Thoracic aorta (tissue), 2 donors: ENCODE results near the gene NAA20. TPM values are rescaled to one million over a fixed set of nuclear protein-coding genes. Genes with fewer than 3 reads are reported as not detected.

Experiments
- ATAC-seq: fragments of 150-250 bp; one replicate; pipeline ENCODE4 v1.8.0; 2017; ENCODE audit warnings: low read depth; ENCODE audit not compliant: insufficient number of reproducible peaks, low FRiP score
- DNase-seq: peaks from one replicate; pipeline ENCODE4 v3.0.0-alpha.2; 2020; ENCODE audit warnings: low spot score
- H3K27ac ChIP-seq, 2 donors: fragments of 200-600 bp; sonication (generic); 1 replicate in 1 of 2; 2 replicates in 1 of 2; pipeline ENCODE4 v1.5.1; 2016; ENCODE audit warnings: mild to moderate bottlenecking in 2 of 2, moderate library complexity in 2 of 2
- H3K27me3 ChIP-seq: fragments of 200-600 bp; sonication (generic); replicated peaks from 2 replicates; pipeline ENCODE4 v1.6.0; 2016; ENCODE audit warnings: mild to moderate bottlenecking; ENCODE audit not compliant: insufficient read depth
- H3K36me3 ChIP-seq: fragments of 200-600 bp; sonication (generic); one replicate; pipeline ENCODE4 v1.5.1; 2016
- H3K4me1 ChIP-seq, 2 donors: fragments of 200-600 bp; sonication (generic); 1 replicate in 1 of 2; 2 replicates in 1 of 2; pipeline versions ENCODE4 v1.5.1 to v1.6.0; 2016; ENCODE audit warnings: low read depth in 2 of 2, mild to moderate bottlenecking in 1 of 2; ENCODE audit not compliant: control insufficient read depth in 1 of 2
- H3K4me3 ChIP-seq: fragments of 200-600 bp; sonication (generic); 2 replicates; pipeline ENCODE4 v1.5.1; 2016; ENCODE audit warnings: mild to moderate bottlenecking
- H3K9me3 ChIP-seq: fragments of 200-600 bp; sonication (generic); 2 replicates; pipeline ENCODE4 v1.5.1; 2016
- CTCF ChIP-seq: fragments of 200-600 bp; sonication (generic); IDR thresholded peaks from one replicate; pipeline ENCODE4 v1.5.1; 2019; ENCODE audit warnings: antibody characterized with exemption
- total RNA-seq, 2 donors: library from RNA; depleted of rRNA; stranded (reverse); fragments of >200 nt; gene quantifications; one replicate each; pipeline versions ENCODE4 v1.1.0 to v1.2.3, GENCODE V29; 2016

Gene NAA20
- total RNA-seq, 2 donors from 2014 or later: 14.6 to 16.9 TPM

- Histone ChIP-seq H3K36me3 (peaks cover 73% of the 10 kb centered on the region), H3K27ac (no peak overlapping the region)
Observed at GRCh38 chr20:20037960-20038359, 20.8 kb downstream of the NAA20 start.

GRCh38 chr20:20038586-20038985, 21.4 kb downstream of the NAA20 start:
- Histone ChIP-seq H3K27ac (no peak overlapping the region), H3K36me3 (peaks cover 68% of the 10 kb centered on the region)
- no peak for ATAC-seq

More at GRCh38 chr20:20037960-20038359, 20.8 kb downstream of the NAA20 start:
- H3K9me3 ChIP-seq: no peaks in the 10 kb centered on the region
- ATAC-seq: no peak
- DNase-seq: no peak
- TF ChIP-seq CTCF: no peak
- no peaks in the 10 kb centered on the region for H3K27me3 ChIP-seq
- H3K4me1 ChIP-seq: peaks cover 0 to 6% of the 10 kb centered on the region in 2 donors
- no peak overlapping the region for H3K4me3 ChIP-seq

GRCh38 chr20:20039752-20040387, 22.7 kb downstream of the NAA20 start:
- no peak for ATAC-seq
- Histone ChIP-seq H3K4me3 (no peak overlapping the region), H3K27ac (no peak overlapping the region), H3K9me3 (no peaks in the 10 kb centered on the region), H3K4me1 (peaks cover 0 to 6% of the 10 kb centered on the region in 2 donors), H3K27me3 (no peaks in the 10 kb centered on the region), H3K36me3 (peaks cover 70% of the 10 kb centered on the region)
- no peak for TF ChIP-seq CTCF
- no peak for DNase-seq

More at GRCh38 chr20:20038586-20038985, 21.4 kb downstream of the NAA20 start:
- Histone ChIP-seq H3K9me3 (no peaks in the 10 kb centered on the region), H3K27me3 (no peaks in the 10 kb centered on the region), H3K4me1 (peaks cover 0 to 6% of the 10 kb centered on the region in 2 donors), H3K4me3 (no peak overlapping the region)
- TF ChIP-seq CTCF: no peak
- DNase-seq: no peak

- DNase-seq: no peak
- Histone ChIP-seq H3K27ac (peak overlapping the region; percentile 75 to 94), H3K4me3 (peak overlapping the region; percentile 90), H3K36me3 (peaks cover 30% of the 10 kb centered on the region), H3K9me3 (no peaks in the 10 kb centered on the region), H3K27me3 (no peaks in the 10 kb centered on the region), H3K4me1 (peaks cover 8 to 18% of the 10 kb centered on the region in 2 donors)
- no peak for TF ChIP-seq CTCF
- ATAC-seq: no peak
Observed at GRCh38 chr20:20051767-20052073, 34.6 kb downstream of the NAA20 start.

GRCh38 chr20:20052074-20052970, 35.2 kb downstream of the NAA20 start, which contains the start of the genes CFAP61 and CRNKL1:
Gene CFAP61, plus strand, starts transcription at chr20:20052532. Its CDS starts 4,122 bp downstream, at chr20:20056654.
Gene CRNKL1, minus strand, starts transcription at chr20:20052466. Its CDS starts 124 bp downstream, at chr20:20052342.
- peaks cover 26% of the 10 kb centered on the region for H3K36me3 ChIP-seq
- H3K4me3 ChIP-seq: peak within 1 kb of the TSS; percentile 90
- H3K9me3 ChIP-seq: no peaks in the 10 kb centered on the region
- H3K4me1 ChIP-seq: peaks cover 8 to 18% of the 10 kb centered on the region in 2 donors
- H3K27me3 ChIP-seq: no peaks in the 10 kb centered on the region
- peak; percentile 97 for ATAC-seq
- H3K27ac ChIP-seq: peak within 1 kb of the TSS; percentile 75 to 94
- DNase-seq: peak; percentile 82
- no peak for TF ChIP-seq CTCF
